CD4-positive, alpha-beta T cell treated with Interleukin-6 for 4 hours (primary cell): ENCODE data around the gene WDR81.
"Not testable (repeated sequence)": the region's sequence is repeated elsewhere in the genome, so short reads cannot be mapped to it uniquely, and the experiment has no call there.

Experiments
- DNase-seq: peaks from one replicate; pipeline ENCODE4 v3.0.0-alpha.2; 2020; ENCODE audit warnings: mixed read lengths

WDR81 gene

GRCh38 chr17:1724351-1724868 lies at the start of gene WDR81:
TSS of gene WDR81 (plus strand) at chr17:1724704. CDS start at chr17:1724960, 256 bp downstream.
- peak; percentile 90 for DNase-seq

DNA sequence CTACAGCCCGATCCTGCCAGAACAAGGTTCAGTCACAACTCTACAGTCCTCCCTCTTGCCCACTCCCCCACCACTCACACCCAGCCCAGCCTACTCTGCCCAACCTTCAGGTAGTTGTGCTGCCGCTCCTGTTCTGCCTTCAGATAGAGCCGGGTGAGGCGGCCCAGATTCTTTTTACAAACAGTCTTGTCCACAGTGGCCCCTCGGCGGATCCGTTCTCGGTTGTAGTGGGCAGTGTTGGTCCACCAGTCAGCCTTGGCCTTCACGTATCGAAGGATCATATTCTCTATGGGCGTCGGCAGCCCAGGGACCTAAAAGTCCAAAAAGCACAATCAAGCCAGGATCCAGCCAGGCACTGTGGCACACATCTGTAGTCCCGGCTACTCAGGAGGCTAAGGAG lies 48.1 kb upstream of the WDR81 start:
- no peak for DNase-seq

GRCh38 chr17:1683459-1683858 lies 41.0 kb upstream of the WDR81 start:
- no peak for DNase-seq

- DNase-seq = peak; percentile 99
These were observed 39.9 kb upstream of the WDR81 start, which contains the start of gene PRPF8 for GRCh38 chr17:1684378-1685189. TSS of gene PRPF8 (minus strand) at chr17:1684867. CDS start at chr17:1684571, 296 bp downstream.

- DNase-seq = no peak
These were observed 38.4 kb upstream of the WDR81 start for GRCh38 chr17:1686086-1686485.

GRCh38 chr17:1688405-1688804 lies 36.1 kb upstream of the WDR81 start:
- DNase-seq = not testable (repeated sequence)

GRCh38 chr17:1690544-1691221 lies 33.8 kb upstream of the WDR81 start:
- no peak for DNase-seq

GRCh38 chr17:1693339-1693738 lies 31.2 kb upstream of the WDR81 start:
- no peak for DNase-seq

DNA sequence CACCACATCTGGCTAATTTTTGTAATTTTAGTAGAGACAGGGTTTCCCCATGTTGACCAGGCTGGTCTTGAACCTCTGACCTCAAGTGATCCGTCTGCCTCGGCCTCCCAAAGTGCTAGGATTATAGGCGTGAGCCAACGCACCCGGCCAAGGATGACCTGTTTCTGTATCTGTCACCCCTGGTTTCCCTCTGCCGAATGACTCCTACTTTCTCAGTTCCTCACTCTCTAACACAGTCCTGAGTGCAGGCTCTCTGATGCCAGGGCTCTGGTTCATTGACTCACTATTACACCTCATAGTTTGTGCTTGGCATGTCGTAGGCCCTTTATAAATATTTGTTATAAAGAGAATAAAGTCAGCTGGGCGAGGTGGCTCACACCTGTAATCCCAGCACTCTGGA lies 29.1 kb upstream of the WDR81 start:
- no peak for DNase-seq

GRCh38 chr17:1697681-1698080 lies 26.8 kb upstream of the WDR81 start:
- no peak for DNase-seq

GRCh38 chr17:1699891-1700290 lies 24.6 kb upstream of the WDR81 start:
- not testable (repeated sequence) for DNase-seq

DNA sequence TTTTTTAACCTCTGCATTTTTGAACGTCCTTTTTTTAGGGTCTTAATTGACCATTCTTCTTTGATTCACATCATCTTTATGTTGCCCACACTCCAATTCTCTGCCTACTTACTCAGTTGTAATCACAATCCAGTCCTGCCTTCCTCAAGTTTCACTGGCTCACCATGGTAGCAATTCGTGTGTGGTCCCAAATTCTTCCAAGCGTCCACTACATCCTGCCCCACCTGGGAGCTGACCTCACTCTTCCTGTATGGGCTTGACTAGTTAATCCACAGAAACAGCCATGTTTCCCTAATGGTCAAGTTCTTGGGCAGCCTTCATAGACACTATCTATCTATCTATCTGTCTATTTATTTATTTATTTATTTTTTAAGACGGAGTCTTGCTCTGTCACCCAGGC lies 21.4 kb upstream of the WDR81 start:
- DNase-seq = no peak

GRCh38 chr17:1705004-1705403 lies 19.5 kb upstream of the WDR81 start:
- no peak for DNase-seq

GRCh38 chr17:1707107-1707506 lies 17.4 kb upstream of the WDR81 start:
- no peak for DNase-seq

GRCh38 chr17:1708791-1709346 lies 15.6 kb upstream of the WDR81 start:
- DNase-seq = not testable (repeated sequence)

- DNase-seq = no peak
These were observed 15.0 kb upstream of the WDR81 start for GRCh38 chr17:1709403-1709951.

DNA sequence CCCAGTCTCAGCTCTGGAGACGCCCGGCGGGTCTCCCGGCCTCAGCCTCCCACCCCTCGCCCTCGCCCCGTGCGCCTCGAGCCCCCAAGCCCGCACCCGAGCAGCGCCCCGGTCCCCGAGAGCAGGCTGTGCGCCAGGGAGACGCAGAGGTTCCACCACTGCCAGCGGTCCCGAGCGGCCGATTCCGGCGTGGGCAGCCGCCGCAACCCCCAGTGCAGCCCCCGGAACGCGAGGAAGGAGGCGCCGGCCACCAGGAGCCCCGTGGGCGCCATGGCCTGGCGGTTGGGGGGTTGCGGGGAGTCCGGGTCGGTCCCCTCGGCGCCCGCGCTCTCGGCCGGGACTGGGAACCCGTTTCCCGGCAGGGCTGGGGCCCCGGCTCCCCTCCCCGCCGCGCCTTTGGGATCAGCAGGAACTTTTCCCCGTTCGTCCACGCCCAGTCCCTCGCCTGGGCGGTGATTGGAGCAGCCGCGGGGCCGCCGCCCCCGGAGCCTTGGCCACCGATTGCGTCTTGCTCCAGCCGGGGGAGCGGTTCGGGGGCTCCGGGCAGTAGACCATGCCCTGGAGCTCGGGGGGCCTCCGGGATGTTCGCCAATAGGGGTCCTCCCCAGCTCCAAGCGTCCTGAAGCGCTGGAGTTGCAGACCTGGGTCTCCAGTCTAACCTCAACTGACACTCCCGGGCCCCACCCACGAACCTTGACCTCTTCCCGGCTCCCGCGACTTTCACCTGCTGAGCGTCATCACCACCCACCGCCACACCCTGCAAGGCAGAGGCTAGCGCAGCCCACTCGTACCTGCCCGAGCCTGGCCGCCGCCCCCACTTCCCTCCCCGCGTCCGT lies 14.3 kb upstream of the WDR81 start, which contains the start of gene TLCD2:
TLCD2 (minus strand) TSS at position 407 of the 836 bp plus-strand sequence; CDS start at position 272, 135 bp downstream.
- DNase-seq = peak; percentile 26

DNA sequence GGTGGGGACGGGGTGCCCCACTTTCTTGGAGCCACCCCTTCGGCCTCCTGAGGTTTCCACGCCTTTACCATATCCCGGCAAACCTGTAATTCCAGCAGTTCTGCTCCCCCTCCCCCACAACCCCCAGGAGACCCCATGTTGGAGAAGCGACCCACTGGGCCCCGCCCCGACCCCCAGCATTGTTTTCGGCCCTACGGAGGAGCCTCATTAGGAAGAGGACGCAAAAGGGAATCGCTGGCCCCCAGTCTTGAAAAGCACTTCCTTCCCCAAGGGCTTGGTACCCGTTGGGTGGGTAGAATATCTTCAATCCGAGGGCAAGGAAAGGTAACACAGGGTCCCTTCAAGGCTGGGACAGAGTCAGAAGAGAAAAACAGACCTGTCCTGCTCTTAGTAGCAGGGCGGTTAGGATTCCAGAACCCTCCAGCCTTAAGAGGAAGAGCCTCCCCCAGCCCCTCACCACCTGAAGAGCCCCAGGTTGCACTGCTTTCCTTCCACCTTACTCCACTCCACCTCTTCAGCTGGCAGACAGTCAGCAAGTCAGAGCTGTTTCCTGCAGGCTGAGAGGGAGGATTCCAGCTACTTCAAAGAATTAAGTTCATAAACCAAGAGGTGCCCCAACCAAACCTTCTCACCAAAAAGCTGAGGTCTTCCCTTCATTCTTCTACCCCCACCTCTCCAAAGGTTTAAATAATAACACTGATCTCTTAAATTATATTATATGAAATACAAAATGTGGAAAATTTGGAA lies 13.5 kb upstream of the WDR81 start:
- peak; percentile 18 for DNase-seq

DNA sequence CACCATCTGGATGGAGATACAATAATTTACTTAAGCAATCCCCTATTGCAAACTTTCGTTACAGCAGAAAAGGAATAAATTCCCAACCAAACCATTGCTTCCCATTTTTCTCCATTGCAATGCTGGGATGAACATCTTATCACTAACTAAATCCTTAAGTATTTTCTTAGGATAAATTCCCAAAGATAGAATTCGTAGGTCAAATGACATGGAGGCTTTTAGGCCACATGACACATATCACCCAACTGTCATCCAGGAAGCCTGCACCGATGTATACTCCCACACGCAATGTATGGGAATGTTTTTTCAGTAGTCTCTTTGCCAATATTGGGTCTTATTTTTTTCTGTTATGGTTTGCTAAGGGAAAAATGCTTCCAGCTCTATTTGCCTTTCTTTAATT lies 12.7 kb upstream of the WDR81 start:
- no peak for DNase-seq

- no peak for DNase-seq
These were observed 12.2 kb upstream of the WDR81 start for GRCh38 chr17:1712271-1712670.

GRCh38 chr17:1713160-1713877 lies 11.2 kb upstream of the WDR81 start:
- no peak for DNase-seq
